Suppressor macrophage (primary cell): Measurements from ENCODE around the gene LRRC1.
A peak's percentile ranks its signal among the peaks of the same experiment; 100 is the strongest.

Experiments used
- DNase-seq, 4 experiments: peaks; one replicate each; pipeline ENCODE4 v3.0.0-alpha.2; 2020 to 2022

Gene LRRC1

DNA sequence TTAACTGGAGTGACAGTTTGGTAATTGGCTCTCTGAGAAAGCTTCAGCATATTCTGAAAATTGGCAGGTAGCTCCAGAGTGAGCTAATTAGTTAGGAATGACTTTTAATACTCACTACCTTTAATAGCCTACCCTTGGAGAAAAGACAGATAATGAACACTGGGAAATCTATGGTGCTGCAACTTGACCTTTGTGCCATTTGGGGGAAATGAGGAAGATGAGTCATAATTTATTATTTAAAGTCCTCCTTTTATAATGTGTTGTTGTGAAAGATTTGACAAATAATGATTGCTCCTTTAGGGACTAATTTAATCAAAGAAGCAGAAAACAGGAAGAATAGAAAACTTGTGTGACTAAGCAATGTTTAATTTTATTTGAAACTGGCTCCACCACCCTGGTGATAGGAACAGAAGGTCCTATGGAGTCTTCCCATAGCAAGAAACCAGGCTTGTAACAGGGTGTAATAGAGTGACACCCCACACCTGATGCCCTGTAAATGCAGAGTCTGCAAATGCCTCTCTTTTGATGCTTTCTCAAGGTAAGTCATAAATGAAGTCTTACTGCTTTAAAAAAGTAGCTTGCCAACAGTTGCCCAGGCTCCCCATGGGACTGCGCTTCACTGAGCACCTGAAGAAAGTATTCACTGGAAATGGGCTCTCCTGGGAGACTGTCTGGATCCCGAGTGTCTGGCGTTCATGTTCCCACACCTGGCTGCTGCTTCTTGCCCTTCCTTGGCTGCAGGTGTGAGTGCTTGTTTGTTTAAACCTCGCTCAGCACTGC, 134.4 kb downstream of the LRRC1 start:
- DNase-seq, result peak in 1 of 4 experiments; percentile 6

DNA sequence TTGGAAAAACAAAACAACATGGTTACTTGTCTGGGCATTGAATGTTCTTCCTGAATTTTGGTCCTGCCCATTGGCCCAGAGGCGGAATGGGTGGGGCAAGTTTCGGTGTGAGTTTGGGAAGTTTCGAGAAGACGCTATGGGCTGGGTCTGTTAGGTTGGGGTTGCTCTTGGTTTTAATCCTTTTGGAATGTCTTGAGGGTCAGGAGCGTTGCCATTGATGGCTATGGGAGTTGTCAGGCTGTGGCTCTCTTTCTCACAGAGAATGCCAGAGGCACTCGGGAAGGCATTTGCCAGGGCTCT, 135.0 kb downstream of the LRRC1 start:
- DNase-seq, result no peak

DNA sequence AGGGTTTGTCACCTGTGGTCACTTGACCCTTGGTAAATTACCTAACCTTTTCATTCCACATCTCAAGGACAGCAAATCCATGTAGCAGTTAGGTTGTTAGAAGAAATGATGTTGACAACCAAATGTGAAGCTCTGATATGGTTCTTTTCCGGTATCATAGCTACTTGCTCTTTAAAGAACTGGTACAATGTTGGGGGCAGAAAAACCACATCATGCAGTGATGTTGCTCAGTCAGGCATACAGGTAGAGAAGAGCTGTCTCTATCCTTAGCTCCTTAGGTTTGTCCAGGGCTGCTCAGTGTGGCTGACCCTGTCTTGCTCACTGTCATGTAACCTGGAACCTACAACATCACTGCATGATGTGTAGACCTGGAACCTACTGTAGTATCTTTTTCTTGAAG, 135.5 kb downstream of the LRRC1 start:
- no peak for DNase-seq

DNA sequence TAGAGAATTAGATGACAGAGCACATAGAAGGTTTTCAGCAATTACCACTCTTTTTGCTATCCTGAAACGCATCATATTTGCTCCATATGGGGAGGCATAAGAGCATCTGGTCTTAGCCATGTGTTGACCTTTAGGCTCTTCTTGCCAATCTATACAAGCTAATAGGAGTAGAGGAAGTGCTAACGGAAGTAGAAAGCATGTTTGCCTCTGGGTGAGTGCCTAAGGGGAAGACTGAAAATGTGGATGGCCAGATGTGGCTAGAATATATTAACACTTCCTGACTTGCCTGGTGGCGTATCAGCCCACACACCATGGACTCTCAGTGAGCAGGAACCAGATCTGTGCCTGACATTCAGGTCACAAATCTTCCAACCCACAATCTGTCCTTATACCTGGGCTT, 136.3 kb downstream of the LRRC1 start:
- no peak for DNase-seq

DNA sequence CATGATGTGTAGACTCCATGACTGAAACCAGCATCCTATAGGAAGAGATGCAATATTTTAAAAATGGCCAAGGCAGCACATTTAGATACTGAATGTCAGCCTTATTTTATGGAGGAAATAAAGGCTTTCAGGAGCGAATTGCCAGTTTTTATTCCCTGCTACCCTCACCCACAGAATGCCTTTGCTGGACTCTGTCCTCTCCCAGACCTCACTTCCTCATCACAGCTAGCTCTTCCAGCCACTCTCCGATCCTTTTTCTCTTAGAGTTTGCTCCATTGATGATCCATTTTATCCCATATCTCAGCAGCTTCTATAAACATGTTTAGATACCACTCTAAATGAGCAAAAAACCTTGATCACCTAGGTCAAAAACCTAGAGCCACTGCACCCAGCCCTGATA, 137.7 kb downstream of the LRRC1 start:
- DNase-seq, result no peak

DNA sequence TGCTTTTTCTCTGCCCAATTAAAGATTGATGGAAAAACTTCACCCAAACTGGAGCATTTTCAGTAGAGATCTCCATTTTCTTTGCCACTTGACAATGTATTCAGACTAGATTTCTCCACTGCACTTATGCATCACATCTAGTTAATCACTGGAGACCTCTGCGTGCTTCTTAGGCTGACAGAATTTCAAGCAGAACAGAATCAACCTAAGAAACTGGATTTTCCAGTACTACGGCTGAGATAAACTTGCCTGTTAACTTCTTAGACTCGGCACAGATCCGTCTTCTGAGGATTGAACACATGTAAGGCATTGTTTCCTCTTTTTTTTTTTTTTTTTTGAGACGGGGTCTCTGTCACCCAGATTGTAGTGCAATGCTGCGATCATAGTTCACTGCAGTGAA, 139.2 kb downstream of the LRRC1 start:
- no peak for DNase-seq

DNA sequence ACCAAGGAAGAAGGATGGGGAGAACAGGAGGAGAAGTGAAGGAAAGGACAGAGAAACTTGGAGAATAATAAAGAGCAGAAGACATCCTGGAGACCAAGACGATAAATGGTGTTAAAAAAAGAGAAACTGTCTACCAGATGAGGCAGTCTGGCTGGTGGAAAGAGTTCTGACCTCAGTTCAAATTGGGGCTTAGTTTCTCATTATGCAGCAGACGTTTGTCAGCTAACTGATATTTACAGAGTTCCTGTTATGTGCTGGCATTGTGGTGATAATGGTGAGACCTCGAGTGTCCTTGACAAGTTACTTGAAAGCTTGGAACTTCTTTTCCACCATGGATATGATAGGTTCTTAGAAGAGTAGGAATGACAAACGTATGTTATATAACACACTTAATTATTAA, 142.7 kb downstream of the LRRC1 start:
- DNase-seq, result no peak

DNA sequence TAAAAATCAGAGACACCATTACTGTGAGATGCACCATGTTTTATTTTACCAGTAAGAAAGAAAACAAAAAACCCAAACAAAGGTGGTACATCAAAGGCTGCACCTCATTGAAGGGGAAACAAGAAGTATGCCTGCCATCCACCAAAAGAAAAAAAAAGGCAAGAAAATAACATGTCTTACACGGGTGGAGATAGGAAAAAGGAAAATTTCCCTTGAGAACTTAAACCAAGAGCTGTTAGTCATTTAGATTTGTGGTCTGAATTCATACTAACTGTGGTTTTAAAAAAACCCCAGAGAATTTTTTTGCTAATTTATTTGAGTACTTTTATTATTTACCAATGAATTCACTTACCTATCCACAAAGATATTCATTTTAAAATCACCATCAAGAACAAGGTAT, 144.0 kb downstream of the LRRC1 start:
- no peak for DNase-seq

DNA sequence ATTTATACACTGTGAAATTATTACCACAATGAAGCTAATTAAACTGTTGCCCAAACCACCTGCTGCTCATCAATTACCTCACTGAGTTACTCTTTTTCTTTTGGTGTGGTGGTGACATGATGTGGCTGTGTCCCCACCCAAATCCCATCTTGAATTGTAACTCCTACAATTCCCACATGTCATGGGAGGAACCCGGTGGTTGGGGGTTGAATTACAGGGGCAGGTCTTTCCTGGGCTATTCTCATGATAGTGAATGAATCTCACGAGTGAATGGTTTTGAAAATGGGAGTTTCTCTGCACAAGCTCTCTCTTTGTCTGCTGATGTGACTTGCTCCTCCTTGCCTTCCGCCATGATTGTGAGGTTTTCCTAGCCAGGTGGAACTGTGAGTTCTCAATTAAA, 145.0 kb downstream of the LRRC1 start:
- DNase-seq, result no peak

DNA sequence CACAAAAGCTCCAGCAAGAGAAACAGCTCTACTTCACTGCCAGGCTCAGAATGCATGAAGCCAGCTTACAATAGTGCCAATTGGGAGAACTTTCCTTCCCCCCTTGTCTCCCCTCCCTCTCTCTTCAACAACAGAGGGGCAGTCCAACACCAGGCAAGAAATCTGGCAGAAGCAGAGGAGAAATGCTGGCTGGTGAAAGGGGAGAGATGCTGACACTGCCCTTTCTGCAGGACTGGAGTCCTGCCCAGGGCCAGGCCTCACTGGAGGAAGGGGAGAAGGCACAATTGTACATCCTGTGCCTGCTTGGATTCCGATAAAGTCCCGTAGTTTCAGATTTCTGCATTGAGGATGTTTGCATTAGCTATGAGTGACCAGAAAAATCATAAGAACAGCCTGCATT, 148.6 kb downstream of the LRRC1 start:
- DNase-seq, result no peak

DNA sequence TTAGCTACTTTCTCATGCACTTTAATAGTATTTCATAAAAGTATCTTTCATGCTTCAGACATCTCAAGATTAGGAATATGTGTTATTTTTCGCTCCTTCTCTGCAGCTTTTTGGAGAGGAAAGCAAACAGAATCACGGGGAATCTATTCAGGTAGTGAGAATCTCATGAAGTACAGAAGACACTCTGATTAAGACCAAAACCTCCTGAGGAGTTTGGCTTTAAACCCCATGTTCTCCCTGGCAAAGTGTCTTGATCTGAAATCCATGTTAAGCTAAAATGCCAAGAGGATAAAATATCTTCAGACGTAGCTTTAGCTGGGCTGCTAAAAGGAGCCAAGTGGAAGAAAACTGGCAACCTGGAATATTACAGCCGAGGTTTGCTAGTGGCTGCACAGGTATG, 149.3 kb downstream of the LRRC1 start:
- no peak for DNase-seq

DNA sequence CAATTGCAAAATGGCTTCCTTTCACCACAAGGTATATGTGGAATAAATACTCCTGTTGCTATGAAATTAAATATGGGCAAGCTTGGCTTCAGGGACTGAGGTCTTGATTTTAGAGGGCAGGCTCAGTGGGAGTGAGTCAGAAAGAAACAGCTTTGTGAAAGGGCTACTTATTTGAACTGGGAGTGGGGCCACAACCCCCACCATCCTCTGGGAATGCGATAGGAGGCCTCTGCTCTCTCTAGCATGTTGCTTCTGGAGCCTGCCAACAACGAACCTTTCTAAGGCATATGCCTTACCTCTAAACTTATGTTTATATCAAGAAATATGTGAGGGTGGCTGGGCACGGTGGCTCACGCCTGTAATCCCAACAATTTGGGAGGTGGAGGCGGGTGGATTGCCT, 149.7 kb downstream of the LRRC1 start:
- DNase-seq, result no peak

DNA sequence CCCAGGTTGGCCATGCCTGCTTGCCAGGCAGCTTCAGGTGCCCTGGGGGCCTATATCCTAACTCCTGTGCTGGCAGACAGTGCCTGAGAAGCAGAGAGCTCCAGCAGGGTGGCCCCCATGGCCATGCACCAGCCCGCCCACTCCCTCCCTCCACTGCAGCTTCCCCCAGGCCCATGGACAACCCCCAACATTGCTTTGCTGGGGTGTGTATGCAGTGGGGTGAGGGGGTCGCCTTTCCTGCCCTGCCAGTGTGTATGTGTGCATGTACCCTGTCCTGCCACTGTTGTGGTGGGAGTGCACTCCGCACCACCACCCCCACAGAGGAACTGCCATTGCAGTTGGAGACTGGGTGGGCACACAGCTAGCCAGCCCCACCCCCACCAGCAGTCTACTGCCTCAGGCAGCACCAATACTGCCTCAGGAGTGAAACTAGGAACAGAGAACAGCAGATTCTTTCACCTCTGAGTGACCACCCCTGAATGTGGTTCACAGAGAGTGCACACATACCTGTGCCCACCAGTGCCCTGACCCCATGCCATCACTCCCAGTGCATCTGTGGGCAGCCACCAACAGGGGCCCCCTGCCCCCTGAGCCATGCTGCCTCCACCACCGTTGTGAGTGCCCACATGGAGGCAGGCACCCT, 151.1 kb downstream of the LRRC1 start:
- no peak for DNase-seq

DNA sequence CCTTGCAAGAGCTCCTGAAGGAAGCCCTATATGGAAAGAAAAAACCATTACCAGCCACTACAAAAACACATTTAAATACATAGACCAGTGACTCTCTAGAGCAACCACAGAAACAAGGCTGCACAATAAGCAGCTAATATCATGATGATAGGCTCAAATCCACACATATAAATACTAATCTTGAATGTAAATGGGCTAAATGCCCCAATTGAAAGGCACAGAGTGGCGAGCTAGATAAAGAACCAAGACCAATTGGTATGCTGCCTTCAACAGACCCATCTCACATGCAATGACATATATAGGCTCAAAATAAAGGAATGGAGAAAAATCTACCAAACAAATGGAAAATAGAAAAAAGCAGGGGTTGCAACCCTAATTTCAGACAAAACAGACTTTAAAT, 153.0 kb downstream of the LRRC1 start:
- DNase-seq, result no peak

DNA sequence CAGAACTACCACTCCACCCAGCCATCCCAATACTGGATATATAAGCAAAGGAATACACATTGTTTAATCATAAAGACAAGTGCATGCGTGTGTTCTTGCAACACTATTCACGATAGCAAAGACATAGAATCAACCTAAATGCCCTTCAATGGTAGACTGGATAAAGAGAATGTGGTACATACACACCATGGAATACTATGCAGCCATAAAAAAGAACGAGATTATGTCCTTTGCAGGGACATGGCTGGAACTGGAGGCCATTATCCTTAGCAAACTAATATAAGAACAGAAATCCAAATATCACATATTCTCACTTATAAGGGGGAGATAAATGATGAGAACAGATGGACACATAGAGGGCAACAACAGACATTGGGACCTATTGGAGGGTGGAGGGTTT, 156.6 kb downstream of the LRRC1 start:
- no peak for DNase-seq

DNA sequence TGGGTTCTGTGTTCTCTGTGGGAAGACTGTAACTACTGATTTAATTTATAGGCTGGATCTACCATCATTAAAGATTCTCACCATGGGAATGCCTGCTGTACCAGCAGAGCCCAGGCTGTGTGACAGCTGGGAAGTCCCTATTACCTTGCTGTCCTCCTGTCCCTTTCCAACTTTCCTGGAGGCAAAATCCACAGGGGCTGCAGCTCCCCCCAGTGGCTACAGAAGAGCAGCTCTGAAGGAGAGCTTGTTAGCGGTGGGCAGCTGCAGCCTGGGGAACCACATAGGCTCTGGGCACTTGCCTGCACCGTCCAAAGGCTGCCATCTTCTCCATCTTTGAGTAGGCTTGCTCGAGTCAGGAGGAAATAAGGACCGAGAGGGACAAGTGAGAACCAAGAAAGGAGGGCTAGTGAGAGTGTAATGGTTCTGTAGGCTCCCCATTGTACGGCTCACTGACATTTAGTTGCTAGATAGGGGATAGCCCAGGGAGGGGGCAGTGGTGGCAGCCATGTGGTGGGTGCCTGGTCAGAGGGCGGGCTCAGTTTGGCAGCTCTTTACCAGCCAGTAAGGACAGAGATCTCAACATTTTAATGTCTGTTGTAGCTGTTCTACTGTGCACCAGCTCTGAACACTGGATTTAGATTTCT, 161.4 kb downstream of the LRRC1 start:
- DNase-seq, result peak; percentile 17 to 45 (median 26)

DNA sequence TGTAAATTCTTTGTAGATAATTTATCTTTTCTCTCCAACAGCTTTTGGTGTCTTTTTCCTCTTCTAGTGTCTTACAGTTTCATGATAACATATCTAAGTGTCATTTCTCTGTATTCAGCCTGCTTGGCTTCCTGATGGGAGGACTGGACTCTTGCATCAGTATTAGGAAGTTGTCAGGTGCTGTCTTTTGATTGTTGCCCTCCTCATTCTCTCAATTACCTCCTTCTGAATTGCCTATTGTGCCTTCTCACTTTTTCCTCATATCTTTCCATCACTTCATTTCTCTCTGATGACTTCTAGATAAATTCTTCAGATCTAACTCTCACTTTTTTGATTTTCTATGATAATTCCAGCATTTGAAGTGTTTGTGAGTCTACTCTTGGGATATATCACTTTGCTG, 162.0 kb downstream of the LRRC1 start:
- no peak for DNase-seq

DNA sequence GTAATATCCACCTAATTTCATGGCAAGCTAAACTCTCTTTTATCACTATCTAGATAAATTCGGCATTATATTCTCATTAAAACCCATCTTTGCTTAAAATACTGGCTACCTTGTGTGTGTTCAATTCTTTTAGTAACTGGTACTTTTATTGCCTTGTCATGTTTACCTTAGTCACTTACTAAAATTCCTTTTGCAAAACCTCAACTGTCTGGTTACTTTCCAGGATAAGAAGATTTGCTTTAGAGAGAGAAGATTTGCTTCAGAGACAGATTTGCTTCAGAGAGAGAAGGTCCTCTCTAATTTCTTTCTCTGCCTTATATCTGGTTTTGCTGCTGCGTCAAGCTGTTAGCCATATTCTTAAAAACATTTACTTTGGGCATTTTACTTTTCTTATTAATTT, 164.9 kb downstream of the LRRC1 start:
- DNase-seq, result no peak

DNA sequence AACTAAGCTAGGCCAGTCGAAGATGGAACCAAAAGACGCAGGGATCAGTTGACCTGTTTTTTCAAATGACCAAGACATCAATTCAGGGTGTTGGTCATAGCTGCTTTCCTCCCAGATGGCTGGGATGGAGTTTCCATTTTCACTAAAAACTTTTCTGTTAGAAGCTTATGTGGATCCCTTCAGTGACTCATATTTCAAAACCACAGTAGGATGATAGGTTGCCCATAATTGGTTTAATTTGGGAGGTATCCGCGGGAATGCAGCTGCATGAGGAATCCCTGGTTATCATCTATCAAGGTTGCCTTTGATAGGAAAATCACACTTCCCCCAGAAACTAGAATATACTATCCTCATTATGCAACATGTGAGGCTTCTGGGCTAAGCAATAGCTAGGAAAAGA, 165.5 kb downstream of the LRRC1 start:
- no peak for DNase-seq

DNA sequence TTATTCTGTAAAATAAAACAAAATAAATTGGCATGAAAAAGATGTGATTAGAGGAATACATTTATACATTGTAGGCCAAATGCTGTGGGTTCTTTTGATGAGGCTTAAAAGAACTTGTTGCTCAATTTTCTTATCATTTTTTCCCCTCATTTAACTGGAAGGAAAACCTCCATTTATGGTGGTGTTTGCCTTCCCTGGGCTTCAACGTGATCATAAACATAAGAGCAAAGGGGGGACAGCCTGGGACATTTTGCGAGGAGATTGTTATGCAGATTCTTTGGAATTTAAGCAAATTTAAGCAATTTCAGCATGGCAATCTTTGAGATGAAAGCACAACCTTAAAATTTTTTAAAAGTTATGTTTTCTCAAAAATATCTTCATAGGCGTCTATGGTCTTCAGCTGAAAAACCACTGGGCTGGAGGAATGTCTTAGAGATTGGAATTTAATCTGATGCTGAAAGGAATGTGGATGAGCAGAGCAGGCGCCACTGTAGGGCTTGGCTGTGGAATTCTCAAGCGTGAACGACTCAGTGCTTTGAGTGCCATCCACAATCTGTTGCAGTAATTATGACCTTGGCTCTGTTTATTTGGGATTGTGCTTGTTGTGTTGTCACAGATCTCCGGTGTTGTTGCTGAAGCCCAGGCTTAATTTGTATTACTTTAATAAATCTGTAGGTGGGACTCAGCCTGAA, 167.0 kb downstream of the LRRC1 start:
- DNase-seq, result no peak

DNA sequence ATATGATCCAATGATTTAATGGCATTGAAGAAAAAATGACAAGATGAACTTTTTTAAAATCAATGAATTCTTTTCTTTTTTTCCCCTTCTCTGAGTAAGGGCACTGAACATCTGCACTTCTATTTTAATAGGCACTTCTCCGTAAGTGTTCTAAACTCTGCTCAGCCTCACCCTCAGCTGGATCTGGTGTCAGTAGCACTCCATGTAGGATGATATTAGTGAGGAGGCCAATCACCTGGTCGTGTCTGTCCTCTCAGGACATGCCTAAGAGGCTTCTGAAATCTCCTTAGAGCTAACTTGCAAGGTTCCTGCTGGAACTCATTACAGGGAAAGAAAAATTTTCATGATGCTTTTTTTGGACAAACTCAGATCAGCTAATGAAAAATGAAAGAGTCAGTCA, 167.8 kb downstream of the LRRC1 start:
- DNase-seq, result no peak

DNA sequence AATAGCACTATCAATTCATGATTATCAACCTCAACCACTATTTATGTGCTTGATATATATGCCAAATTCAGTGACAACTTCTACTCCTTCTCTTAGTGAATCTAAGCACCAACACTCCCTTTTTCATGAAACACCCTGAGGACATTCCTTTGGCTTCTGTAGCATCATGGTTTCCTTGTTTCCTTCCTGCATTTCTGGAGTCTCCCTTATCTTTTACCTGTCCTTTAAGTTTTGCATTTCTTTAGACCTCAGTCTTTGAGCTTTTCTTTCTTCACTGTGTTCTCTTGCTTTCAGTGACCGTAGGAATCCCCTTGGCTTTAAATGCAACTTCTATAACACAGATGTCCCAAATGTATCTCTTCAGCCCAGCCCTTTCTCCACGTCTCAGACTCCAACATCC, 172.6 kb downstream of the LRRC1 start:
- DNase-seq, result no peak
